ENCODE results near the gene C17orf75. TPM values are rescaled to one million over a fixed set of nuclear protein-coding genes. Genes with fewer than 3 reads are reported as not detected.

Gene C17orf75
- total and polyA plus RNA-seq, 2 of the 4 experiments (the other 2 are of a cell fraction) = 11.5 to 16.1 TPM

GRCh38 chr17:32288615-32289014 lies 53.4 kb downstream of the C17orf75 start:
- Histone ChIP-seq H3K4me1 (ENCODE audit: control insufficient read depth, insufficient read depth, low read length) (no peaks in the 10 kb centered on the region), H3K4ac (ENCODE audit: low read depth, low read length) (no peak overlapping the region), H2BK5ac (ENCODE audit: low read depth, low read length, poor library complexity, severe bottlenecking) (no peak overlapping the region), H3K14ac (replicated peaks; ENCODE audit: low read depth, low read length) (no peak overlapping the region), H4K5ac (ENCODE audit: low read depth, low read length) (no peak overlapping the region), H2AK9ac (replicated peaks; ENCODE audit: low read depth, low read length, poor library complexity) (no peak overlapping the region), H4K20me1 (ENCODE audit: insufficient read depth, low read length) (no peaks in the 10 kb centered on the region), H3K9me1 (ENCODE audit: insufficient read depth, low read length) (no peaks in the 10 kb centered on the region), H2BK15ac (ENCODE audit: low read depth, low read length) (no peak overlapping the region), H2BK120ac (ENCODE audit: low read depth, low read length) (no peak overlapping the region), H3K27ac (ENCODE audit: insufficient read depth, low read length) (no peak overlapping the region), H4K91ac (ENCODE audit: insufficient read depth, low read depth, low read length) (no peak overlapping the region), H3K4me2 (ENCODE audit: low read depth, low read length) (no peak overlapping the region), H3K9me3 (ENCODE audit: control insufficient read depth, insufficient read depth, low read length) (no peaks in the 10 kb centered on the region), H4K8ac (ENCODE audit: low read depth in 2 of 2, low read length in 2 of 2) (no peak overlapping the region), H3K27me3 (ENCODE audit: control insufficient read depth, insufficient read depth, low read length) (peaks cover 31% of the 10 kb centered on the region), H2AK5ac (ENCODE audit: low read depth, low read length) (no peak overlapping the region), H3K18ac (ENCODE audit: low read depth, low read length) (no peak overlapping the region), H3K79me1 (ENCODE audit: low read depth in 1 of 2, low read length in 2 of 2) (no peaks in the 10 kb centered on the region), H3K9ac (ENCODE audit: low read depth, low read length) (no peak overlapping the region), H3K23ac (ENCODE audit: low read depth, low read length) (no peak overlapping the region), H2BK20ac (ENCODE audit: low read depth, low read length) (no peak overlapping the region), H2AFZ (replicated peaks; ENCODE audit: low read length, poor library complexity) (no peak overlapping the region), H3K4me3 (ENCODE audit: insufficient read depth, low read depth, low read length) (no peak overlapping the region), H3K56ac (ENCODE audit: extremely low read depth, insufficient read depth, low read length) (no peak overlapping the region), H3K36me3 (ENCODE audit: control insufficient read depth, insufficient read depth, low read length) (no peaks in the 10 kb centered on the region)
- dilution Hi-C loops (cut with HindIII; ENCODE audit: low sequenced_read_pairs, unreplicated experiment) = no loop called here
- BruUV-seq (replicated peaks) = no TSS peak
- intact Hi-C loops (cut with micrococcal nuclease) = no loop called here
- ChIA-PET CTCF (no interaction called here), POLR2A (ENCODE audit: unreplicated experiment) (no interaction called here)
- WGBS, 2 experiments (ENCODE audit: extremely low coverage in 2 of 2, insufficient read length in 1 of 2) = 76% methylated on average over 5 of the region's 11 CpGs; no CpG with 5 or more reads in 1 of the 2 experiments
- no peak for TF ChIP-seq RAD21 (IDR thresholded peaks at IDR 0.05; ENCODE audit: low read length)
- no peak for TF ChIP-seq NFE2L2 (IDR thresholded peaks at IDR 0.05; ENCODE audit: low read depth, low read length)
- no peak for TF ChIP-seq MAZ (IDR thresholded peaks at IDR 0.05; ENCODE audit: borderline replicate concordance, low read depth, low read length)
- no peak for TF ChIP-seq MXI1 (IDR thresholded peaks at IDR 0.05; ENCODE audit: borderline replicate concordance, low read depth, low read length)
- no peak for TF ChIP-seq POLR2A (IDR thresholded peaks at IDR 0.05; ENCODE audit: low read depth, low read length)
- no peak for TF ChIP-seq BHLHE40 (IDR thresholded peaks at IDR 0.05; ENCODE audit: low read depth, low read length)
- no peak for TF ChIP-seq CTCF (conservative IDR thresholded peaks at IDR 0.05; ENCODE audit: low read depth, low read length)
- no peak for TF ChIP-seq RFX5 (IDR thresholded peaks at IDR 0.05; ENCODE audit: low read depth, low read length)
- no peak for TF ChIP-seq SMC3 (IDR thresholded peaks at IDR 0.05; ENCODE audit: low read depth, low read length)
- no peak for TF ChIP-seq ELK1 (IDR thresholded peaks at IDR 0.05; ENCODE audit: borderline replicate concordance, low read depth, low read length)
- no peak for TF ChIP-seq MAFK (IDR thresholded peaks at IDR 0.05; ENCODE audit: low read depth, low read length)
- TF ChIP-seq FOS (IDR thresholded peaks at IDR 0.05; ENCODE audit: low read depth, low read length) = no peak
- TF ChIP-seq RCOR1 (IDR thresholded peaks at IDR 0.05; ENCODE audit: insufficient replicate concordance, low read length) = no peak
- no peak for TF ChIP-seq CEBPB (IDR thresholded peaks at IDR 0.05; ENCODE audit: low read depth, low read length)
- TF ChIP-seq CHD1 (IDR thresholded peaks at IDR 0.05; ENCODE audit: low read depth, low read length) = no peak
- TF ChIP-seq USF2 (IDR thresholded peaks at IDR 0.05; ENCODE audit: low read depth, low read length) = no peak
- in situ Hi-C loops (cut with MboI; ENCODE audit: low sequenced_read_pairs) = no loop called here
- ATAC-seq (ENCODE audit: low read depth) (no peak), DNase-seq (no peak)
